Glutamatergic neuron (in vitro differentiated cells): Measurements from ENCODE around the gene DIPK1C. TPM values are rescaled to one million over a fixed set of nuclear protein-coding genes. Genes with fewer than 3 reads are reported as not detected.

ENCODE experiments used
- DNase-seq: peaks from one replicate; pipeline ENCODE4 v3.0.0; 2022
- H3K27ac Mint-ChIP-seq: one replicate; pipeline ENCODE4 v1.8.0; 2020; ENCODE audit warnings: mild to moderate bottlenecking, mixed read lengths, inconsistent platforms; ENCODE audit not compliant: unreplicated experiment
- H3K27me3 Mint-ChIP-seq: one replicate; pipeline ENCODE4 v1.8.0; 2020; ENCODE audit warnings: mild to moderate bottlenecking, moderate library complexity, mixed read lengths, inconsistent platforms; ENCODE audit not compliant: unreplicated experiment
- H3K36me3 Mint-ChIP-seq: one replicate; pipeline ENCODE4 v1.8.0; 2020; ENCODE audit warnings: mild to moderate bottlenecking, mixed read lengths, inconsistent platforms; ENCODE audit not compliant: unreplicated experiment
- H3K4me1 Mint-ChIP-seq: one replicate; pipeline ENCODE4 v1.8.0; 2020; ENCODE audit warnings: mild to moderate bottlenecking, low read depth, mixed read lengths, inconsistent platforms; ENCODE audit not compliant: unreplicated experiment
- H3K4me3 Mint-ChIP-seq: one replicate; pipeline ENCODE4 v1.8.0; 2020; ENCODE audit warnings: mild to moderate bottlenecking, mixed read lengths, inconsistent platforms; ENCODE audit not compliant: unreplicated experiment
- H3K9me3 Mint-ChIP-seq: one replicate; pipeline ENCODE4 v1.8.0; 2020; ENCODE audit warnings: mild to moderate bottlenecking, moderate library complexity, mixed read lengths, inconsistent platforms; ENCODE audit not compliant: unreplicated experiment
- CTCF ChIP-seq: fragments of 200-600 bp; sonication (generic); IDR thresholded peaks from one replicate; pipeline ENCODE4 v1.5.0; 2021; ENCODE audit not compliant: partially characterized antibody, unreplicated experiment
- total RNA-seq: library from RNA; stranded (reverse); fragmentation: NEBNext Ultra II Directional; extraction: Animal tissue kit (Norgen Biotek cat#: 25700); gene quantifications from one replicate; pipeline ENCODE4 v1.2.1, GENCODE V29; 2021; ENCODE audit not compliant: unreplicated experiment

Gene DIPK1C
- total RNA-seq, 1 donor from 2014 or later: not detected

GRCh38 chr18:74477771-74478170, 20.7 kb upstream of the DIPK1C start:
- Mint-ChIP-seq H3K27me3 (no peaks in the 10 kb centered on the region), H3K36me3 (no peaks in the 10 kb centered on the region), H3K9me3 (peaks cover 3% of the 10 kb centered on the region)

GRCh38 chr18:74476140-74476539, 19.0 kb upstream of the DIPK1C start:
- no peaks in the 10 kb centered on the region for H3K36me3 Mint-ChIP-seq
- no peaks in the 10 kb centered on the region for H3K27me3 Mint-ChIP-seq
- H3K9me3 Mint-ChIP-seq: no peaks in the 10 kb centered on the region
- TF ChIP-seq CTCF: peak; percentile 90
- H3K27ac Mint-ChIP-seq: no peak overlapping the region
- peak; percentile 82 for DNase-seq
- no peaks in the 10 kb centered on the region for H3K4me1 Mint-ChIP-seq
- no peak overlapping the region for H3K4me3 Mint-ChIP-seq

More at GRCh38 chr18:74477771-74478170, 20.7 kb upstream of the DIPK1C start:
- no peaks in the 10 kb centered on the region for H3K4me1 Mint-ChIP-seq
- H3K4me3 Mint-ChIP-seq: no peak overlapping the region
- TF ChIP-seq CTCF: no peak
- no peak for DNase-seq
- no peak overlapping the region for H3K27ac Mint-ChIP-seq

GRCh38 chr18:74473976-74474640, 17.0 kb upstream of the DIPK1C start:
- Mint-ChIP-seq H3K4me1 (no peaks in the 10 kb centered on the region), H3K27me3 (no peaks in the 10 kb centered on the region), H3K36me3 (peaks cover 5% of the 10 kb centered on the region), H3K27ac (no peak overlapping the region), H3K4me3 (no peak overlapping the region), H3K9me3 (peaks cover 1% of the 10 kb centered on the region)
- DNase-seq: no peak
- TF ChIP-seq CTCF: no peak

- H3K9me3 Mint-ChIP-seq: peaks cover 1% of the 10 kb centered on the region
- H3K36me3 Mint-ChIP-seq: peaks cover 5% of the 10 kb centered on the region
- H3K27me3 Mint-ChIP-seq: no peaks in the 10 kb centered on the region
- no peak overlapping the region for H3K4me3 Mint-ChIP-seq
- no peak overlapping the region for H3K27ac Mint-ChIP-seq
- H3K4me1 Mint-ChIP-seq: no peaks in the 10 kb centered on the region
- no peak for DNase-seq
- no peak for TF ChIP-seq CTCF
These were observed 15.2 kb upstream of the DIPK1C start for GRCh38 chr18:74472312-74472711.

GRCh38 chr18:74468547-74469061, 11.5 kb upstream of the DIPK1C start:
- Mint-ChIP-seq H3K27me3 (no peaks in the 10 kb centered on the region), H3K27ac (no peak overlapping the region), H3K36me3 (peaks cover 5% of the 10 kb centered on the region), H3K9me3 (peaks cover 1% of the 10 kb centered on the region), H3K4me1 (no peaks in the 10 kb centered on the region), H3K4me3 (no peak overlapping the region)
- no peak for DNase-seq
- TF ChIP-seq CTCF: no peak
